ENCODE measurements around the gene WRNIP1.
A peak's percentile ranks its signal among the peaks of the same experiment; 100 is the strongest.

WRNIP1 gene

GRCh38 chr6:2763876-2764540 lies 1.2 kb upstream of the WRNIP1 start:
- no peak for DNase-seq

DNA sequence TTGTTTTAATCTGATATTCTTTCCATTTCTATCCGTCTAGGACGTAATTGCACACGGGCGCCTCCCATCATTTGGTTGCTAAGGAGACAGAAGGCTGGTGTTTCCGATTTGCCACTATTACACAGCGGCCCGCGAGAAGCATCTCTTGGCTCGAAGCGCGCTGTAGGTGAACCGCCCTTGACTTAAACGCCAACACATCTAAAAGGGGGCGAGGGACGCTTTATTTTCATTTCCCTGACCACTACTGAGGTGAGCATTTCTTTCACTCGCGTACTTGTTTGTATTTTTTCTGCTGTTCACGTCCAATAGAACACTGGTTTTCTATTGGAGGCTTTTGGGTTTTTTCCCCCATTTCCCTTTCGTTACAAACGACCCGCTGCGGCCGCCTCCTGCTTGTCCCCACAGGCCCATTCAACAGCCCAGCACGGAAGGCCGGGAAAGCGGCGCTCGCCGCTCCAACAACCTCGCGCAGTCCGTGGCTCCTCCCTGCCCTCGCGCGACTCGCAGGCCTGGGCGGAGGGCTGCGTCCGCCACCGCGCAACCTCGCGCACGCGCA lies 505 bp upstream of the WRNIP1 start:
- DNase-seq: peak; percentile 59 to 66

DNA sequence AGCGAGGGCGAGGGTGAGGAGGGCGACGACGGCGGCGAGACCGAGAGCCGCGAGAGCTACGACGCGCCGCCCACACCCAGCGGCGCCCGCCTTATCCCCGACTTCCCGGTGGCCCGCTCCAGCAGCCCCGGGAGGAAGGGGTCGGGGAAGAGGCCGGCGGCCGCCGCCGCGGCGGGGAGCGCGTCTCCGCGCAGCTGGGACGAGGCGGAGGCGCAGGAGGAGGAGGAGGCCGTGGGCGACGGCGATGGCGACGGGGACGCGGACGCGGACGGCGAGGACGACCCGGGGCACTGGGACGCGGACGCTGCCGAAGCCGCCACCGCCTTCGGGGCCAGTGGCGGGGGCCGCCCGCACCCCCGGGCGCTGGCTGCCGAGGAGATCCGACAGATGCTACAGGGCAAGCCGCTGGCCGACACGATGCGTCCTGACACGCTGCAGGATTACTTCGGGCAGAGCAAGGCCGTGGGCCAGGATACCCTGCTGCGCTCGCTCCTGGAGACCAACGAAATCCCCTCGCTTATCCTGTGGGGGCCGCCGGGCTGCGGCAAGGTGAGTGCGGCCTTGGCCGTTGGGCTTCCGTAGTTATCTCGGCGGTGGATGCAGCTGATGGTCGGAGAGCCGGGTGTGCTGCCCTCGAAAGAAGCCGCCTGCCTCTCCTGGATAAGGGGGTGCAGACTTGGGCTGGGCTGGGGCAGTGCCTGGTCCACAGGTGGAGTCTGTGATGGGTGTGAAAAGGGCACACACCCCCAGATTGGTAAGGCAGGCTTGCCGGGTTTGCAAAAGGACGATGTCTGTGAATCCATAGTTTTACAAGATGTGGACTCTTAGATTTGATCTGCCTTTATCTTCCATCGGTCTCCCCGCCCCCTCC lies 938 bp downstream of the WRNIP1 start:
- DNase-seq: peak in 1 of 2 donors; percentile 31

DNA sequence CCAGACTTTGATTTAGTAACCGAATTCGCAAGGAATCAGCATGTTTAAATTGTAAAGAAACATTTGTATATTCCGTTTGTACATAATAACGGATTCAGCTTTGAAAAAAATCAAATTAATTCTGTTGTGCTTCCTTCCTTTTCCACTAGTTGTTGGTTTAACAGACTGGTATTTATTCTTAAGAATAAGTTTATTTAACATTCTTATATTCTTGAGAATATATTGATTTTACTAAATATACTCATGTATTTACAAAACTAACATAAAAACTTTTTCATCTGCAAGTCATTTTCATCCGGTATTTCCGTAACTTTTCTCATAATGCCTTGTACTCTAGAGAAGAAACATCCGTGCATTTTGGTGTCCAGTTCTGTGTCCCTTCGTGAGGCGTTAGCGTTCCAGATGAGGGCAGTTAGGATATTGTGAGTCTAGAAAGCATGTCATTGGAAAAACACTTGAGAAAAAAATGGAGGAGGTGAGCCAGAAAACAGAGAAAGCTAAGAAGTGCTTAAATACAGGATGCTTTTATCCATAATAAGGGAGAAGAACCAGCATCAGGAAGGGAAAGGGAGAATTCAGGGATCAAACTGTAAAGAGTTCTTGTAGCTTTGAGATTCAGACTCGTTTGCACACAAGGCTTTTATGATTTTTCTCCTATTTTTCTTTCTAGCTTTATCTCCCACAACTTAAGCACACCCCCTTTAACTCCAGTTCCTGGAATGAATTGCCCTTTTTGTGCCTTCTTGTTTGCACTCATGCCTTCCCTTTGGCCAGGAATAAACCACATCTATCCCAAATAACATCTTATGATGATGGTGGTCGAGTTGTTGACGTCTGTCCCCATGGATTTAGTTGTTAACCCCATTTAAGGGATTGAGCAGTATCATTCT lies 1.8 kb downstream of the WRNIP1 start:
- no peak for DNase-seq

DNA sequence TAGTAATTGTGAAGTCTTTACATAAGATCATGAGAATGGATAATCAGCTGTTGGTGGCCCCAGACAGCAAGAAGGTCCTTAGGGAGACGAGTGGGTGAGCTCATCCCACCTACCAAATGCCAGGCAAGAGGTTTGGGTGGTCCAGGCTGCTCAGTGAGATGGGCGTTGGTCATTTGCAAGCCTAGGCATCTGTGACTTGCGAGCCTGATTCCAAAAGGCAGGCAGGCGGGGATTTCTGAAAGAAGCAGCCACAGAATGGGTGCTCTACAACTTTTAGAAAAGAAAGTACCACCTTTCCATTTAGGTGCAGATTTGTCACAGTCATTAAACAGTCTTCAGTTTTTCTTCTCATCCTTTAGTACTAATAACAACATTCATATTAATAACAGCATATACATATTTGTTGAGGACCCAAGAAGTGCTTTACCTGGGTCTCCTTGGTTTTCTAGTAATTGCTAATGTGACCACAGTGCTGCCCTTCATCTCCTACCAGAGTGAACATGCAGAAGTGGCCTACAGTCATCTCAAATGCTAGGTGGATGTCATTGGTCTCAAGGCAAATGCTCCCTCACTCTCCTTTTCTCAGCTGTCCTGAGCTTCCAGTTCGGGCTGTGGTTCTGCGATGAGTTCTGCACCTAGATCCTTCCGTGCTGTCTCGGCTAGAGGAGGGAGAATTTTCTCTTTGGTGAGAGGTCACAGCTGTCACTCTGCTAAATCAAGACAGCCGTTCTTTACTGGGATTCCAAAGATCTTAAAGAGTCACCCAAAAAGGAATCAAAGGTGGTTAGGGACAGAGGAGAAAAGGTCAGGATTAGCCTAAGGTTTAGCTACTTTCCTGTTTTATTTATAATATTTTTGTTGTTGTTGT lies 2.7 kb downstream of the WRNIP1 start:
- DNase-seq: no peak

- DNase-seq: no peak
These were observed 3.5 kb downstream of the WRNIP1 start for GRCh38 chr6:2768696-2769095.

GRCh38 chr6:2770171-2770570 lies 5.0 kb downstream of the WRNIP1 start:
- no peak for DNase-seq

DNA sequence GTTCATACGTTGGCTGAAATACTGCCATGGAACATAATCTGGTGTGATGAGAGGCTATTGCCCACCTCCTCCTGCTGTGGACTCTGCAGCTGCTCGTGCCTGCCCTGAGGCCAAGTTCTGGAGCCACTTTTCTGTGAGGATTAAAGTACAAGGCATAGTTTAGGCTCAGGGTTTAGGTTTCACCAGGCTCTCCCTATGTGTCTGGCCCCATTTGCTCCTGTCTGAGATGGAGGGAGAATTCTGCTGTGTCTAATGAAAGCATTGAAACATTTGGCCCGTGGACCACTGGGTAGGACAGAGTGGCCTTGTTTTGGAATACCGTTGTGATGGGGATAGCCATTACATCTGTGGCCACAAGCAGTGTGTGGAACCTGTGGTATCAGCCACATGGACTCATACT lies 5.9 kb downstream of the WRNIP1 start:
- DNase-seq: no peak

GRCh38 chr6:2772840-2773239 lies 7.6 kb downstream of the WRNIP1 start:
- no peak for DNase-seq

- DNase-seq: no peak
These were observed 8.3 kb downstream of the WRNIP1 start for GRCh38 chr6:2773449-2773848.

- DNase-seq: no peak
These were observed 9.8 kb downstream of the WRNIP1 start for GRCh38 chr6:2775003-2775402.

DNA sequence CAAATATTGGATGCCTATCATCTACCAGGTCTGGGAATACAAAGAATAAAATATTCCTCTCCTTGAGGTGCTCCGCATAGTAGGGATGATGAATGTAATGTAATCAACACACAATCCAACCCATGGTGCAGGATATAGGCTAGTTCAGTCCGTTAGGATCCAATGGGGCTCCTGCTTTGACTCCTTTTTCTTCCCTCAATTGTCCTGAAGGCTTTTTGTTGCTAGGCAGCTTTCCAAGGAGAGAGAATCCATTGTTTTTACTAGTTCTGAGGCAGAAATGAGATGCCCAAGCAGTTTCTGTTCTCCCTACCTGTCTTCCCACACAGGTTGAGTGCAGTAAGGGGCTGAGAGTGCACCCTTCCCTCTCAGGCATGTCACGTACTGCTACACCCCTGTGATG lies 12.1 kb downstream of the WRNIP1 start:
- DNase-seq: no peak

GRCh38 chr6:2780102-2780737 lies 15.0 kb downstream of the WRNIP1 start:
- no peak for DNase-seq

DNA sequence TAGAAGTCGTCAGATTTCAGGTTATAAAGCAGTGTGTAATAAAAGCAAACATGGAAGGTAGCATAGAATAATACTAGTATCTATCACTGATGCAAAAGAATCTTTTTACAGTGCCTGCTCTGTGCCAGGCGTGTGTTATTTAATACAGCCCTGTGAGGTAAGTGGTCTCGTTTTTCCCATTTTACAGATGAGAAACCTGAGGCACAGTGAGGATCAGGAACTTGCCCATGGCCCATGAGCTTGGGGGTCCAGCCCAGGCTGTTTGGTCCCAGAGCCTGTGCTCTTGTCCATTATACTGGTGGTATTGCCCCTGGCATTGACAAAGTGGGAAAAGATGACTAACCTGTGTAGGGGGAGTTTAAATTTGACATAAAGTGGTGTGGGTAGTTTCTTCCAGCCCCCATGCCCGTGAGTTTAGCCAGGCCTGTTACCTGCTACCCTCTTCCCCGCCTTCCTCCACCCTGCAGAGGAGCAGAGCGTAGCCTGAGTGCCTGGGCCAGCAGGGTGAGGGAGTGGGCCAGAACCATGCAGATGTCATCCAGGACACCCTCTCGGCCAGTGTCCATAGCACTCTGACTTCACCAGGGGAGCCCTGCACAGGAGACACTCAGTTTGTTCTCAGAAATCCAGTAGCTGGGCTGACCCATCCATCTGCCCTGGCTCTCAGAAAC lies 16.6 kb downstream of the WRNIP1 start:
- DNase-seq: no peak

DNA sequence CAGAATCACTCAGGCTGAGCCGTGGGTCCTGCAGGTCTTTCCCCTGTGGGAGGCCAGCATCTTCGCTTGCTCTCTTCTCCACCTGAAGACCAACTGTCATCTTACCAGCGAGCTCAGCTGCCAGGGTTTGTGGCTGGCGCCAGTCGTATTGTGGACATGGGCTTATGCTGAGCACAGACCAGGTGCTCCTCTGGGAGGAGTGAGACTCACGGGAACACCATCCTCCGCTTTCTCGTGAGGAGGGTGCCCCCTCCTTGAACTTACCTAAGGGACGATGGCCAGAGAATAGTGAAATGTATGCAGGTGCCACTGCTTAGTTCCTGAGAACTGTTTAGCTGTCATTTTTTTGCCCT lies 17.1 kb downstream of the WRNIP1 start:
- DNase-seq: no peak

- no peak for DNase-seq
These were observed 17.6 kb downstream of the WRNIP1 start for GRCh38 chr6:2782825-2783187.

- DNase-seq: no peak
These were observed 18.2 kb downstream of the WRNIP1 start for GRCh38 chr6:2783188-2783963.

- DNase-seq: no peak
These were observed 18.9 kb downstream of the WRNIP1 start for GRCh38 chr6:2784061-2784460.

GRCh38 chr6:2784930-2785329 lies 19.7 kb downstream of the WRNIP1 start:
- no peak for DNase-seq

- DNase-seq: no peak
These were observed 21.1 kb downstream of the WRNIP1 start for GRCh38 chr6:2786269-2786668.
